Cardiac atrium fibroblast (primary cell): ENCODE measurements around the gene ZNF689. TPM values are rescaled to one million over a fixed set of nuclear protein-coding genes. Genes with fewer than 3 reads are reported as not detected.

Experiments
- total RNA-seq: library from RNA; depleted of rRNA; stranded (reverse); fragments of >200 nt; gene quantifications from 2 replicates; pipeline ENCODE4 v1.2.3, GENCODE V29; 2015

ZNF689 gene
- 3.6 and 7.5 TPM in 2 replicates for total RNA-seq

GRCh38 chr16:30609926-30610839, at the start of gene ZNF689:
Gene ZNF689 (minus strand): TSS chr16:30610389. CDS start chr16:30610041, 348 bp downstream.

GRCh38 chr16:30657866-30658730, 47.9 kb upstream of the ZNF689 start, which contains the start of gene FBRS:
Gene FBRS (plus strand): TSS chr16:30658431. CDS start chr16:30659519, 1,088 bp downstream.

GRCh38 chr16:30650369-30651123, 40.4 kb upstream of the ZNF689 start, which contains the start of gene PRR14:
Gene PRR14 (plus strand): TSS chr16:30650960. CDS start chr16:30651646, 686 bp downstream.

GRCh38 chr16:30585400-30586191, 24.6 kb downstream of the ZNF689 start, which contains the start of gene ZNF785:
Gene ZNF785 (minus strand): TSS chr16:30585697. CDS start chr16:30585611, 86 bp downstream.

GRCh38 chr16:30571445-30572322, 38.5 kb downstream of the ZNF689 start, which contains the start of gene ZNF688:
Gene ZNF688 (minus strand): TSS chr16:30571714. CDS start chr16:30571629, 85 bp downstream.

GRCh38 chr16:30557957-30558788, 52.0 kb downstream of the ZNF689 start, which contains the start of gene ZNF764:
Gene ZNF764 (minus strand): TSS chr16:30558374. CDS start chr16:30558182, 192 bp downstream.

Other genes starting within 250 kb of the ZNF689 start
- 32.0 and 44.6 TPM in 2 replicates for gene TBC1D10B, start 239.9 kb downstream of the ZNF689 start, total RNA-seq
- not detected in 2 replicates for gene MYL11, start 235.6 kb downstream of the ZNF689 start, total RNA-seq
- gene SEPTIN1, start 227.8 kb downstream of the ZNF689 start, total RNA-seq = not detected in 2 replicates
- gene ZNF48, start 215.0 kb downstream of the ZNF689 start, total RNA-seq = 3.7 and 7.6 TPM in 2 replicates
- 11.9 and 17.2 TPM in 2 replicates for gene ZNF771, start 202.8 kb downstream of the ZNF689 start, total RNA-seq
- 14.6 and 19.8 TPM in 2 replicates for gene DCTPP1, start 180.4 kb downstream of the ZNF689 start, total RNA-seq
- 16.4 and 24.5 TPM in 2 replicates for gene SEPHS2, start 164.5 kb downstream of the ZNF689 start, total RNA-seq
- gene ITGAL, start 137.6 kb downstream of the ZNF689 start, total RNA-seq = not detected in 2 replicates
- 23.6 and 24.8 TPM in 2 replicates for gene ZNF768, start 83.8 kb downstream of the ZNF689 start, total RNA-seq
- gene ZNF747, start 75.5 kb downstream of the ZNF689 start, total RNA-seq = 6.9 and 11.3 TPM in 2 replicates
- gene ZNF764, start 52.0 kb downstream of the ZNF689 start, total RNA-seq = 7.3 and 9.0 TPM in 2 replicates
- gene ZNF688, start 38.7 kb downstream of the ZNF689 start, total RNA-seq = 6.6 and 11.7 TPM in 2 replicates
- gene ZNF785, start 24.7 kb downstream of the ZNF689 start, total RNA-seq = 4.9 and 8.1 TPM in 2 replicates
- 5.0 and 12.6 TPM in 2 replicates for gene PRR14, start 40.6 kb upstream of the ZNF689 start, total RNA-seq
- gene FBRS, start 48.0 kb upstream of the ZNF689 start, total RNA-seq = 17.8 and 19.7 TPM in 2 replicates
- gene SRCAP, start 88.8 kb upstream of the ZNF689 start, total RNA-seq = 10.8 and 13.1 TPM in 2 replicates
- gene PHKG2, start 138.0 kb upstream of the ZNF689 start, total RNA-seq = 14.4 and 18.3 TPM in 2 replicates
- gene CFAP119, start 151.7 kb upstream of the ZNF689 start, total RNA-seq = 2.1 TPM in 1 of 2 replicates, not detected in the other
- 56.7 and 58.8 TPM in 2 replicates for gene RNF40, start 151.9 kb upstream of the ZNF689 start, total RNA-seq
- 12.1 and 12.8 TPM in 2 replicates for gene ZNF629, start 176.8 kb upstream of the ZNF689 start, total RNA-seq